ENCODE results near the gene RELA. TPM values are rescaled to one million over a fixed set of nuclear protein-coding genes. Genes with fewer than 3 reads are reported as not detected.
"Not testable (repeated sequence)": the region's sequence is repeated elsewhere in the genome, so short reads cannot be mapped to it uniquely, and the experiment has no call there.

The RELA gene
- total RNA-seq, 4 donors from 2014 or later: 29.4 to 49.4 (median 47.5) TPM

DNA sequence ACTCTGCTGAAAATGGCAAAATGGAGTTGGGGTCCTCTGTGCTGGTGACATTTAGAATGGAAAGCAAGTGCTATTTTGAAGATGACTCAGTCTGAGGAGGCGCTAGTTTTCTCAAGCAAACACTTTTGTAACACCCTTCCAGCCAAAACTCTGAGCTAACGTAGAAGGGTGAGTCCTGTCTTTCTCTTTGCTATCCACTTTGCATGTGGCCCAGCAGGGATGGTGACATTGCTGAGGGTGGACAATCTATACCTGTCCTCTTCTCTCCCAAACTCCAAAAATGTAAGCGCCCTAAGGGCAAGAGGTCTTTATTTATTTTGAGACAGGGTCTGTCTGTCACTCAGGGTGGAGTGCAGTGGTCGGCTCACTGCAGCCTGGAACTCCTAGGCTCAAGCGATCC lies 45.7 kb upstream of the RELA start:
- intact Hi-C loops (cut with DNase I): no loop called here
- peaks cover 0 to 7% (median 4%) of the 10 kb centered on the region in 3 donors for H3K36me3 ChIP-seq
- peaks cover 12 to 29% (median 19%) of the 10 kb centered on the region in 3 donors for H3K4me1 ChIP-seq
- 57 to 67% methylated on average over 2 to 3 of the region's 5 CpGs for WGBS, 2 donors
- no peaks in the 10 kb centered on the region for H3K9me3 ChIP-seq
- TF ChIP-seq CTCF (IDR thresholded peaks at IDR 0.05) (no peak), POLR2A (IDR thresholded peaks at IDR 0.05) (no peak)
- H3K27me3 ChIP-seq: peaks cover 0 to 2% (median 0%) of the 10 kb centered on the region in 4 donors
- DNase-seq: no peak
- H3K27ac ChIP-seq: no peak overlapping the region
- H3K4me3 ChIP-seq: no peak overlapping the region

- H3K9me3 ChIP-seq; H3K27ac ChIP-seq; H3K36me3 ChIP-seq; DNase-seq; H3K27me3 ChIP-seq; H3K4me3 ChIP-seq; intact Hi-C loops (cut with DNase I): not testable (repeated sequence)
- H3K4me1 ChIP-seq: peaks cover 5 to 18% (median 10%) of the 10 kb centered on the region in 3 donors
- 87% methylated on average over 8 of the region's 12 CpGs; no CpG with 5 or more reads in 1 of the 2 donors for WGBS, 2 donors
These were observed 44.3 kb upstream of the RELA start for GRCh38 chr11:65707002-65707401.

- DNase-seq; H3K27ac ChIP-seq; H3K27me3 ChIP-seq; intact Hi-C loops (cut with DNase I); H3K36me3 ChIP-seq; H3K9me3 ChIP-seq: not testable (repeated sequence)
- peak overlapping the region in 1 of 4 donors; percentile 15 for H3K4me3 ChIP-seq
- 14 to 18% methylated on average over 7 to 14 of the region's 14 CpGs for WGBS, 2 donors
- peaks cover 5 to 15% (median 10%) of the 10 kb centered on the region in 3 donors for H3K4me1 ChIP-seq
- peak; percentile 50 to 82 (median 67) for TF ChIP-seq CTCF (IDR thresholded peaks at IDR 0.05)
These were observed 43.6 kb upstream of the RELA start for GRCh38 chr11:65706303-65706763.

DNA sequence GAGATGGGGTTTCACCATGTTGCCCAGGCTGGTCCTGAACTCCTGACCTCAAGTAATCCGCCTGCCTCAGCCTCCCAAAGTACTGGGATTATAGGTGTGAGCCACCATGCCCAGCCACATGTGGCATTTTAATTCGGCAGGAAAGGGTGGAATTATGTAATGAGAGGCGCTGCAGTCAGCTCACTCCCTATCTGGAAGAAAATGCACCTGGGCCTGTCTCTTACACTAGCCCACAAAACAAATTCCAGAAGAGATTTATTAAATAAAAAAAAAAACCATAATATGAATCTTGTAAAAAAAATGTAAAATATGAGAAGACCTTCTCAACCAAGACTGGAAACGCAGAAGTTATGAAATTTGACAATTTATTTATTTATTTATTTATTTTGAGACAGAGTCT lies 41.1 kb upstream of the RELA start:
- Histone ChIP-seq H3K4me1 (peaks cover 0 to 5% (median 0%) of the 10 kb centered on the region in 3 donors), H3K27ac (no peak overlapping the region), H3K36me3 (no peaks in the 10 kb centered on the region), H3K9me3 (no peaks in the 10 kb centered on the region), H3K27me3 (peaks cover 0 to 3% (median 0%) of the 10 kb centered on the region in 4 donors), H3K4me3 (no peak overlapping the region)
- intact Hi-C loops (cut with DNase I): no loop called here
- TF ChIP-seq CTCF (IDR thresholded peaks at IDR 0.05): no peak
- no peak for TF ChIP-seq POLR2A (IDR thresholded peaks at IDR 0.05)
- DNase-seq: no peak
- 61 to 67% methylated on average over 4 of the region's 4 CpGs for WGBS, 2 donors

DNA sequence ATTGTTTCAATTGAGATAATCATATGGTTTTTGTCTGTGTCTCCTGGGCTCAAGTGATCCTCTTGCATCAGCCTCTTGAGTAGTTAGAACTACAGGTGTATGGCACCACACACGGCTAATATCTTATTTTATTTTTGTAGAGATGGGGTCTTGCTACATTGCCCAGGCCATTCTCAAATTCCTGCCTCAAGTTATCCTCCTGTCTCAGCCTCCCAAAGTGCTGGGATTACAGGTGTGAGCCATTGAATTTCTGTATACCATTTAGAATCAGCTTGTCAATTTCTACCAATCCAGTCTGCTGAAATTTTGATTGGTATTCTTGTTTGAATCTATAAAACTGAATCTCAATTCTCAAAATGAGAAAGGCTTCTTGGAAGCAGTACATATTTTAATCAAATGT lies 39.0 kb upstream of the RELA start:
- 75 to 83% methylated on average over 1 of the region's 1 CpG for WGBS, 2 donors
- Histone ChIP-seq H3K27ac (no peak overlapping the region), H3K4me3 (no peak overlapping the region), H3K27me3 (peaks cover 0 to 3% (median 0%) of the 10 kb centered on the region in 4 donors), H3K9me3 (no peaks in the 10 kb centered on the region), H3K4me1 (peaks cover 0 to 5% (median 0%) of the 10 kb centered on the region in 3 donors), H3K36me3 (no peaks in the 10 kb centered on the region)
- no peak for DNase-seq
- intact Hi-C loops (cut with DNase I): no loop called here
- no peak for TF ChIP-seq CTCF (IDR thresholded peaks at IDR 0.05)
- TF ChIP-seq POLR2A (IDR thresholded peaks at IDR 0.05): no peak

DNA sequence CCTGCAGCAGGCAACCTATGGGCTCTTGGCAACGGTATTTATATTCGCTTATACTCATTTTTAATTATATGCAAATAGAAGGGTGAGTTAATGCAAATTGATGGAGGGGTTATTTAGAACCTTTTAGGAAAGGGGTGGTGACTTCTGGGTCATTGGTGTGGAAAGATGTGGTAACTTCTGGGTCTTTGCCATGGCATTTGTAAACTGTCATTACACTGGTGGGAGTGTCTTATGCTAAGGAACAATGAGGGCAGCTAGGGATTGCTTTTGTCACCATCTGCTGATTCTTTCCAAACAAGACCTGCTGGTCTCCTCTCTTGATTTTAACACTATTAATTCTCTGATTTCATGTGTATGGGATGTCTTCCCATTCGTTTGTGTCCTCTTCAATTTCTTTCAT lies 37.7 kb upstream of the RELA start:
- peaks cover 0 to 9% (median 6%) of the 10 kb centered on the region in 3 donors for H3K4me1 ChIP-seq
- intact Hi-C loops (cut with DNase I): no loop called here
- no peak for TF ChIP-seq CTCF (IDR thresholded peaks at IDR 0.05)
- TF ChIP-seq POLR2A (IDR thresholded peaks at IDR 0.05): no peak
- WGBS, 2 donors: 64 to 66% methylated on average over 3 of the region's 3 CpGs
- H3K27ac ChIP-seq: no peak overlapping the region
- H3K36me3 ChIP-seq: no peaks in the 10 kb centered on the region
- H3K9me3 ChIP-seq: no peaks in the 10 kb centered on the region
- no peak overlapping the region for H3K4me3 ChIP-seq
- H3K27me3 ChIP-seq: peaks cover 0 to 3% (median 0%) of the 10 kb centered on the region in 4 donors
- no peak for DNase-seq

Measured in esophagus squamous epithelium (tissue), 5 donors.